ENCODE data around the gene REEP1. TPM values are rescaled to one million over a fixed set of nuclear protein-coding genes. Genes with fewer than 3 reads are reported as not detected.

The REEP1 gene
- total RNA-seq, 1 donor from 2014 or later = 12.0 TPM

- peak; percentile 22 for DNase-seq (ENCODE audit: low spot score, unreplicated experiment)
- Mint-ChIP-seq H3K27me3 (peaks cover 74% of the 10 kb centered on the region), H3K4me1 (ENCODE audit: low read depth) (peaks cover 11% of the 10 kb centered on the region)
Observed at GRCh38 chr2:86336675-86337243, 667 bp downstream of the REEP1 start.

GRCh38 chr2:86335865-86336674, 1.4 kb downstream of the REEP1 start:
- peaks cover under 1% of the 10 kb centered on the region for H3K9me3 Mint-ChIP-seq (ENCODE audit: low read depth)
- DNase-seq (ENCODE audit: low spot score, unreplicated experiment) = no peak
- H3K4me1 Mint-ChIP-seq (ENCODE audit: low read depth) = peaks cover 11% of the 10 kb centered on the region
- peaks cover 72% of the 10 kb centered on the region for H3K27me3 Mint-ChIP-seq
- no peak overlapping the region for H3K27ac Mint-ChIP-seq
- peak overlapping the region; percentile 89 for H3K4me3 Mint-ChIP-seq (ENCODE audit: low read depth)
- TF ChIP-seq CTCF (IDR thresholded peaks at IDR 0.05; ENCODE audit: unreplicated experiment) = no peak
- no peaks in the 10 kb centered on the region for H3K36me3 Mint-ChIP-seq (ENCODE audit: insufficient read depth)

More at GRCh38 chr2:86336675-86337243, 667 bp downstream of the REEP1 start:
- TF ChIP-seq CTCF (IDR thresholded peaks at IDR 0.05; ENCODE audit: unreplicated experiment) = no peak
- peak overlapping the region; percentile 92 for H3K27ac Mint-ChIP-seq
- H3K4me3 Mint-ChIP-seq (ENCODE audit: low read depth) = peak overlapping the region; percentile 89
- H3K36me3 Mint-ChIP-seq (ENCODE audit: insufficient read depth) = no peaks in the 10 kb centered on the region
- peaks cover 5% of the 10 kb centered on the region for H3K9me3 Mint-ChIP-seq (ENCODE audit: low read depth)

- Mint-ChIP-seq H3K27me3 (peaks cover 54% of the 10 kb centered on the region), H3K4me1 (ENCODE audit: low read depth) (peaks cover 11% of the 10 kb centered on the region), H3K36me3 (ENCODE audit: insufficient read depth) (no peaks in the 10 kb centered on the region), H3K27ac (no peak overlapping the region), H3K9me3 (ENCODE audit: low read depth) (peaks cover 4% of the 10 kb centered on the region), H3K4me3 (ENCODE audit: low read depth) (no peak overlapping the region)
- TF ChIP-seq CTCF (IDR thresholded peaks at IDR 0.05; ENCODE audit: unreplicated experiment) = no peak
- DNase-seq (ENCODE audit: low spot score, unreplicated experiment) = no peak
Observed at GRCh38 chr2:86333378-86333777, 4.0 kb downstream of the REEP1 start.

GRCh38 chr2:86332654-86333053, 4.8 kb downstream of the REEP1 start:
- peaks cover 8% of the 10 kb centered on the region for H3K4me1 Mint-ChIP-seq (ENCODE audit: low read depth)
- H3K9me3 Mint-ChIP-seq (ENCODE audit: low read depth) = peaks cover 4% of the 10 kb centered on the region
- H3K4me3 Mint-ChIP-seq (ENCODE audit: low read depth) = no peak overlapping the region
- peaks cover 48% of the 10 kb centered on the region for H3K27me3 Mint-ChIP-seq
- no peaks in the 10 kb centered on the region for H3K36me3 Mint-ChIP-seq (ENCODE audit: insufficient read depth)
- TF ChIP-seq CTCF (IDR thresholded peaks at IDR 0.05; ENCODE audit: unreplicated experiment) = no peak
- no peak overlapping the region for H3K27ac Mint-ChIP-seq
- no peak for DNase-seq (ENCODE audit: low spot score, unreplicated experiment)

GRCh38 chr2:86331384-86331783, 6.0 kb downstream of the REEP1 start:
- Mint-ChIP-seq H3K27me3 (peaks cover 43% of the 10 kb centered on the region), H3K4me3 (ENCODE audit: low read depth) (no peak overlapping the region), H3K27ac (no peak overlapping the region), H3K4me1 (ENCODE audit: low read depth) (peaks cover 5% of the 10 kb centered on the region), H3K9me3 (ENCODE audit: low read depth) (peaks cover 4% of the 10 kb centered on the region), H3K36me3 (ENCODE audit: insufficient read depth) (no peaks in the 10 kb centered on the region)
- TF ChIP-seq CTCF (IDR thresholded peaks at IDR 0.05; ENCODE audit: unreplicated experiment) = no peak
- DNase-seq (ENCODE audit: low spot score, unreplicated experiment) = no peak
